ENCODE data around the gene COMTD1.

COMTD1 gene

DNA sequence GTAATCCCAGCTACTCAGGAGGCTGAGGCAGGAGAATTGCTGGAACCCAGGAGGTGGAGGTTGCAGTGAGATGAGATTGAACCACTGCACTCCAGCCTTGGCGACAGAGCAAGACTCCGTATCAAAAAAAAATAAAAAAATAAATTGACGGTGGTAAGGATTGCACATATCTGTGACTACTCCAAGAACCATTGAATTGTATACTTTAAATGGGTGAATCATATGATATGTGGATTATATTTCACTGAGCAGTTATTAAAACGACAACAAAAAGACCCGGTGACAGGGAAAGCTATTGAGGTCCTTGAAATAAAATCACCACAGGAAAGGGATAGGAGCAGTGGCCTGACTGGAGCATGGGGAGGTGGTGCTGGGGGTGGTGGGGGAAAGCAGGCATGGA is 31.2 kb upstream of the COMTD1 start:
- no peaks in the 10 kb centered on the region for H3K27me3 ChIP-seq (ENCODE audit: insufficient read depth, low read length)
- H3K9ac ChIP-seq (ENCODE audit: low read length) = no peak overlapping the region
- H3K79me2 ChIP-seq (ENCODE audit: insufficient read depth, low read length) = no peaks in the 10 kb centered on the region
- no peaks in the 10 kb centered on the region for H4K20me1 ChIP-seq (ENCODE audit: insufficient read depth, low read length)
- H3K9me2 ChIP-seq (ENCODE audit: low read depth, low read length) = no peaks in the 10 kb centered on the region
- H2AFZ ChIP-seq (ENCODE audit: low read length) = no peak overlapping the region
- no peaks in the 10 kb centered on the region for H3F3A ChIP-seq (ENCODE audit: insufficient read depth, low read length)
- H3K4me1 ChIP-seq (ENCODE audit: insufficient read depth, low read length, severe bottlenecking) = no peaks in the 10 kb centered on the region
- H3K9me3 ChIP-seq (ENCODE audit: low read length) = no peaks in the 10 kb centered on the region
- no peak overlapping the region for H3K27ac ChIP-seq (ENCODE audit: low read depth, low read length, poor library complexity, severe bottlenecking)
- no peak overlapping the region for H3K4me2 ChIP-seq (ENCODE audit: low read length)
- no peaks in the 10 kb centered on the region for H3K36me3 ChIP-seq (ENCODE audit: insufficient read depth, low read length)
- H3K4me3 ChIP-seq (ENCODE audit: low read depth, low read length, poor library complexity, severe bottlenecking) = no peak overlapping the region
- TF ChIP-seq, protein P1, sequence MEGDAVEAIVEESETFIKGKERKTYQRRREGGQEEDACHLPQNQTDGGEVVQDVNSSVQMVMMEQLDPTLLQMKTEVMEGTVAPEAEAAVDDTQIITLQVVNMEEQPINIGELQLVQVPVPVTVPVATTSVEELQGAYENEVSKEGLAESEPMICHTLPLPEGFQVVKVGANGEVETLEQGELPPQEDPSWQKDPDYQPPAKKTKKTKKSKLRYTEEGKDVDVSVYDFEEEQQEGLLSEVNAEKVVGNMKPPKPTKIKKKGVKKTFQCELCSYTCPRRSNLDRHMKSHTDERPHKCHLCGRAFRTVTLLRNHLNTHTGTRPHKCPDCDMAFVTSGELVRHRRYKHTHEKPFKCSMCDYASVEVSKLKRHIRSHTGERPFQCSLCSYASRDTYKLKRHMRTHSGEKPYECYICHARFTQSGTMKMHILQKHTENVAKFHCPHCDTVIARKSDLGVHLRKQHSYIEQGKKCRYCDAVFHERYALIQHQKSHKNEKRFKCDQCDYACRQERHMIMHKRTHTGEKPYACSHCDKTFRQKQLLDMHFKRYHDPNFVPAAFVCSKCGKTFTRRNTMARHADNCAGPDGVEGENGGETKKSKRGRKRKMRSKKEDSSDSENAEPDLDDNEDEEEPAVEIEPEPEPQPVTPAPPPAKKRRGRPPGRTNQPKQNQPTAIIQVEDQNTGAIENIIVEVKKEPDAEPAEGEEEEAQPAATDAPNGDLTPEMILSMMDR (IDR thresholded peaks at IDR 0.05; ENCODE audit: low read length) = no peak
- TF ChIP-seq EZH2 (IDR thresholded peaks at IDR 0.05; ENCODE audit: borderline replicate concordance, low read length) = no peak

- H4K20me1 ChIP-seq (ENCODE audit: insufficient read depth, low read length) = no peaks in the 10 kb centered on the region
- H3K9me3 ChIP-seq (ENCODE audit: low read length) = no peaks in the 10 kb centered on the region
- H3K9me2 ChIP-seq (ENCODE audit: low read depth, low read length) = no peaks in the 10 kb centered on the region
- H3K4me3 ChIP-seq (ENCODE audit: low read depth, low read length, poor library complexity, severe bottlenecking) = no peak overlapping the region
- TF ChIP-seq EZH2 (IDR thresholded peaks at IDR 0.05; ENCODE audit: borderline replicate concordance, low read length) = no peak
- TF ChIP-seq, protein P1 (IDR thresholded peaks at IDR 0.05; ENCODE audit: low read length) = no peak
- H3F3A ChIP-seq (ENCODE audit: insufficient read depth, low read length) = no peaks in the 10 kb centered on the region
- H3K9ac ChIP-seq (ENCODE audit: low read length) = no peak overlapping the region
- H3K4me1 ChIP-seq (ENCODE audit: insufficient read depth, low read length, severe bottlenecking) = no peaks in the 10 kb centered on the region
- H3K79me2 ChIP-seq (ENCODE audit: insufficient read depth, low read length) = no peaks in the 10 kb centered on the region
- no peak overlapping the region for H2AFZ ChIP-seq (ENCODE audit: low read length)
- no peaks in the 10 kb centered on the region for H3K27me3 ChIP-seq (ENCODE audit: insufficient read depth, low read length)
- H3K27ac ChIP-seq (ENCODE audit: low read depth, low read length, poor library complexity, severe bottlenecking) = no peak overlapping the region
- no peak overlapping the region for H3K4me2 ChIP-seq (ENCODE audit: low read length)
- no peaks in the 10 kb centered on the region for H3K36me3 ChIP-seq (ENCODE audit: insufficient read depth, low read length)
These were observed 30.1 kb upstream of the COMTD1 start for GRCh38 chr10:75265856-75266255.

- no peaks in the 10 kb centered on the region for H4K20me1 ChIP-seq (ENCODE audit: insufficient read depth, low read length)
- H3K27ac ChIP-seq (ENCODE audit: low read depth, low read length, poor library complexity, severe bottlenecking) = no peak overlapping the region
- no peak overlapping the region for H3K4me2 ChIP-seq (ENCODE audit: low read length)
- H3K79me2 ChIP-seq (ENCODE audit: insufficient read depth, low read length) = no peaks in the 10 kb centered on the region
- H3K9ac ChIP-seq (ENCODE audit: low read length) = no peak overlapping the region
- H3K4me1 ChIP-seq (ENCODE audit: insufficient read depth, low read length, severe bottlenecking) = no peaks in the 10 kb centered on the region
- no peaks in the 10 kb centered on the region for H3F3A ChIP-seq (ENCODE audit: insufficient read depth, low read length)
- TF ChIP-seq EZH2 (IDR thresholded peaks at IDR 0.05; ENCODE audit: borderline replicate concordance, low read length) = no peak
- TF ChIP-seq, protein P1 (IDR thresholded peaks at IDR 0.05; ENCODE audit: low read length) = no peak
- H3K9me3 ChIP-seq (ENCODE audit: low read length) = no peaks in the 10 kb centered on the region
- H3K9me2 ChIP-seq (ENCODE audit: low read depth, low read length) = no peaks in the 10 kb centered on the region
- no peak overlapping the region for H2AFZ ChIP-seq (ENCODE audit: low read length)
- 0 out of 2 replicates have a peak, but pooled peaks cover 8% of the 10 kb centered on the region for H3K27me3 ChIP-seq (ENCODE audit: insufficient read depth, low read length)
- H3K4me3 ChIP-seq (ENCODE audit: low read depth, low read length, poor library complexity, severe bottlenecking) = no peak overlapping the region
- H3K36me3 ChIP-seq (ENCODE audit: insufficient read depth, low read length) = no peaks in the 10 kb centered on the region
These were observed 28.0 kb upstream of the COMTD1 start for GRCh38 chr10:75263806-75264205.
